HG02759 (cell line): ENCODE measurements around the gene CD86.
"Not testable (repeated sequence)": the region's sequence is repeated elsewhere in the genome, so short reads cannot be mapped to it uniquely, and the experiment has no call there.

Source experiments
- ATAC-seq: cut with Tn5 transposase; IDR thresholded peaks from one replicate; pipeline ENCODE4 v1.9.1; 2021; ENCODE audit warnings: mild to moderate bottlenecking, moderate library complexity; ENCODE audit not compliant: unreplicated experiment

CD86 gene

GRCh38 chr3:122146466-122146865 lies 91.3 kb downstream of the CD86 start:
- peak; percentile 95 for ATAC-seq

GRCh38 chr3:122148941-122149627 lies 93.9 kb downstream of the CD86 start:
- no peak for ATAC-seq

DNA sequence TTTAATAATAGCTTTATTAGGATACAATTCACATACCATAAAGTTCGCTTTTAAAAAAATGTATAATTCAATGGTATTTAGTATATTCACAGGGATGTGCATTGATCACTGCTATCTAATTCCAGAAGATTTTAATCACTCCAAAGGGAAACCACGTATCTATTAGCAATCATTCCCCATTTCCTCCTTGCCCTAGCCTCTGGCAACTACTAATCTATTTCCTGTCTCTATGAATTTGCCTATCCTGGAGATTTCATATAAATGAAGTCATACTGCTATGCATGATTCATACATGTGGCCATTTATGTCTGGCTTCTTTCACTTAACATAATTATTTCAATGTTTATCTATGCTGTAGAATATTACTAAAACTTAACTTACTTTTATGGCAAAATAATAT lies 96.3 kb downstream of the CD86 start:
- ATAC-seq, result no peak

DNA sequence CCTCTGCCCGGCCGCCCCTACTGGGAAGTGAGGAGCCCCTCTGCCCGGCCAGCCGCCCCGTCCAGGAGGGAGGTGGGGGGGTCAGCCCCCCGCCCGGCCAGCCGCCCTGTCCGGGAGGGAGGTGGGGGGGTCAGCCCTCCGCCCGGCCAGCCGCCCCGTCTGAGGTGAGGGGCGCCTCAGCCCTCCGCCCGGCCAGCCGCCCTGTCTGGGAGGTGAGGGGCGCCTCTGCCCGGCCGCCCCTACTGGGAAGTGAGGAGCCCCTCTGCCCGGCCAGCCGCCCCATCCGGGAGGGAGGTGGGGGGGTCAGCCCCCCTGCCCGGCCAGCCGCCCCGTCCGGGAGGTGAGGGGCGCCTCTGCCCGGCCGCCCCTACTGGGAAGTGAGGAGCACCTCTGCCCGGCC lies 109.8 kb downstream of the CD86 start:
- ATAC-seq, result not testable (repeated sequence)

DNA sequence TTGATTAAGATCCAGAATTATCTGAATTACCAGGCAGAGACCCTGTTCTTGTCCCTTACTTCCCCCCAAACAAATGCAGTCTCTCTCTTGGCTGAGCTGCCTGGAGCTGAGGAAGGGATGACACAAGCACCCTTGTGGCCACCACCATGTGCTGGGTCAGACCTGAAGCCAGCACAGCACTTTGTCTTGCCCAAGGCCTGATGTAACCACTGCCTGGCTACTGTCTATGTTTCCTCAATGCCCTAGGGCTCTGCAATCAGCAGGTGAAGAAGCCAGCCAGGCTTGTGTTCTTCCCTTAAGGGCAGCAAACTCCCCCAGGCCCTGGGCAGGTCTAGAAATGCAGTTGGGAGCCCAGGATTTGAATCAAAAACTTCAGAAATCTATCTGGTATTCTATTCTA lies 112.5 kb downstream of the CD86 start:
- ATAC-seq, result no peak

- no peak for ATAC-seq
Observed at GRCh38 chr3:122168044-122168443, 112.9 kb downstream of the CD86 start.

DNA sequence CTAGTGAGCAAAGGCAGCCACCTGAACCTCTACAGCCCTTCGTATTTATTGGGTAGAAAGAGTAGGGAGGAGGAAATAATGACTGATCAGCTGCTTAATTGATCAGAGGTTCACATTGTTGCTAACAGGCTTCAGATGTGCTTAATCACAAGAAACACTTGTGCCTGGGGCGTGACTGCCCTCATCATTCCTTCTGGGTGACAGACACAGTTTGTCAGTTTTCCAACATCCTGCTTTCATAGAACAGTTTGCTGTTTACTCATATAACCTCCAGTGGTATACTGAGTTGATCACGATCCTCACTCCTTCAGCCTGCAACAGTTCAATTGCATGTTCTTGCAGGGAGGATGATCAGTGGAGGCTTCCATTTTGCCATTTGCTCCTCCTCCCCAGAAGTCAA lies 114.7 kb downstream of the CD86 start:
- no peak for ATAC-seq
